Measurements from ENCODE around the gene KHSRP. TPM values are rescaled to one million over a fixed set of nuclear protein-coding genes. Genes with fewer than 3 reads are reported as not detected.

The KHSRP gene
- total RNA-seq, 4 donors from 2014 or later: 116 to 143 (median 131) TPM

GRCh38 chr19:6383188-6383587 lies 41.4 kb downstream of the KHSRP start:
- intact Hi-C loops (cut with DNase I; ENCODE audit: low total_unique reads): no loop called here
- DNase-seq (ENCODE audit: low spot score in 2 of 2): no peak
- 95% methylated on average over 19 of the region's 19 CpGs for WGBS, 2 donors
- no peak overlapping the region for H3K4me3 ChIP-seq (ENCODE audit: low read depth, poor library complexity, severe bottlenecking)
- TF ChIP-seq CTCF (IDR thresholded peaks at IDR 0.05) (no peak), POLR2A (IDR thresholded peaks at IDR 0.05) (no peak)

GRCh38 chr19:6381030-6381750 lies 43.4 kb downstream of the KHSRP start:
- no peak for DNase-seq (ENCODE audit: low spot score in 2 of 2)
- intact Hi-C loops (cut with DNase I; ENCODE audit: low total_unique reads): no loop called here
- H3K4me3 ChIP-seq (ENCODE audit: low read depth, poor library complexity, severe bottlenecking): no peak overlapping the region
- WGBS, 2 donors: 95 to 98% methylated on average over 34 to 40 of the region's 40 CpGs
- no peak for TF ChIP-seq POLR2A (IDR thresholded peaks at IDR 0.05)
- no peak for TF ChIP-seq CTCF (IDR thresholded peaks at IDR 0.05)

- no peak for DNase-seq (ENCODE audit: low spot score in 2 of 2)
- WGBS, 2 donors: 71 to 100% methylated on average over 3 of the region's 3 CpGs
- intact Hi-C loops (cut with DNase I; ENCODE audit: low total_unique reads): no loop called here
- no peak overlapping the region for H3K4me3 ChIP-seq (ENCODE audit: low read depth, poor library complexity, severe bottlenecking)
- no peak for TF ChIP-seq POLR2A (IDR thresholded peaks at IDR 0.05)
- no peak for TF ChIP-seq CTCF (IDR thresholded peaks at IDR 0.05)
Observed at GRCh38 chr19:6379744-6380143, 44.9 kb downstream of the KHSRP start.

- intact Hi-C loops (cut with DNase I; ENCODE audit: low total_unique reads): no loop called here
- WGBS, 2 donors: 60 to 62% methylated on average over 9 of the region's 9 CpGs
- no peak overlapping the region for H3K4me3 ChIP-seq (ENCODE audit: low read depth, poor library complexity, severe bottlenecking)
- DNase-seq (ENCODE audit: low spot score in 2 of 2): no peak
- no peak for TF ChIP-seq CTCF (IDR thresholded peaks at IDR 0.05)
Observed at GRCh38 chr19:6378486-6378885, 46.1 kb downstream of the KHSRP start.

- WGBS, 2 donors: 37 to 43% methylated on average over 6 of the region's 6 CpGs
- no peak for DNase-seq (ENCODE audit: low spot score in 2 of 2)
- intact Hi-C loops (cut with DNase I; ENCODE audit: low total_unique reads): no loop called here
- TF ChIP-seq POLR2A (IDR thresholded peaks at IDR 0.05): no peak
- no peak for TF ChIP-seq CTCF (IDR thresholded peaks at IDR 0.05)
- no peak overlapping the region for H3K4me3 ChIP-seq (ENCODE audit: low read depth, poor library complexity, severe bottlenecking)
Observed at GRCh38 chr19:6378041-6378440, 46.6 kb downstream of the KHSRP start.

All from lower leg skin (tissue), 4 donors.